Endothelial cell of umbilical vein (primary cell): ENCODE data around the gene MACROD2. TPM values are rescaled to one million over a fixed set of nuclear protein-coding genes. Genes with fewer than 3 reads are reported as not detected.

ENCODE experiments used
- BruUV-seq: library from RNA; stranded (reverse); fragments of 400-500 nt; replicated peaks from 2 replicates; lab custom pipeline; 2021; lab: Mats Ljungman, UMichigan
- CTCF ChIA-PET: fragments of 300-600, 350-600 bp; sonication (Branson Sonifier 250); formaldehyde crosslinking; loops from one replicate; lab custom pipeline; 2021; ENCODE audit warnings: antibody characterized with exemption, inconsistent platforms; lab: Charles Lee
- POLR2A ChIA-PET: fragments of 300-600, 350-600 bp; sonication (Branson Sonifier 250); formaldehyde crosslinking; loops from one replicate; lab custom pipeline; 2021; ENCODE audit warnings: antibody characterized with exemption, inconsistent platforms; lab: Charles Lee
- DNase-seq: peaks from one replicate; pipeline ENCODE4 v3.0.0-alpha.2; 2011; ENCODE audit warnings: low read depth, low spot score
- FAIRE-seq: peaks from 2 replicates; lab custom pipeline; 2011; peaks lifted over from hg19 to GRCh38; lab: Jason Lieb, UNC
- H2AFZ ChIP-seq: 2 replicates; pipeline ENCODE4 v1.6.0; 2012; ENCODE audit warnings: low read depth, low read length, control low read depth, inconsistent platforms
- H3K27ac ChIP-seq: 2 replicates; pipeline ENCODE4 v1.5.1; 2011; ENCODE audit warnings: low read depth, mild to moderate bottlenecking, control low read depth, low read length, moderate library complexity; ENCODE audit not compliant: insufficient read depth
- H3K27me3 ChIP-seq, 2 experiments: 2 replicates each; pipeline versions ENCODE4 v1.6.0 to v1.6.1; 2011; ENCODE audit warnings: low read length in 2 of 2, mixed read lengths in 1 of 2; ENCODE audit not compliant: control insufficient read depth in 2 of 2, insufficient read depth in 2 of 2
- H3K36me3 ChIP-seq, 2 experiments: 2 replicates in 1 of 2; 3 replicates in 1 of 2; pipeline ENCODE4 v1.5.1; 2011; ENCODE audit warnings: low read length in 2 of 2, mild to moderate bottlenecking in 1 of 2, moderate library complexity in 1 of 2; ENCODE audit not compliant: control insufficient read depth in 2 of 2, insufficient read depth in 2 of 2; ENCODE audit errors: extremely low read depth in 1 of 2
- H3K4me1 ChIP-seq: 3 replicates; pipeline ENCODE4 v1.5.1; 2011; ENCODE audit warnings: mild to moderate bottlenecking, low read length; ENCODE audit not compliant: control insufficient read depth, insufficient read depth; ENCODE audit errors: extremely low read depth
- H3K4me2 ChIP-seq: 2 replicates; pipeline ENCODE4 v1.6.1; 2011; ENCODE audit warnings: low read length, control low read depth, mixed read lengths; ENCODE audit not compliant: insufficient read depth
- H3K4me3 ChIP-seq, 3 experiments: fragments of 200-600 bp in 1 of 3; sonication (generic), shearing (Covaris generic) in 1 of 3; replicated peaks in 1 of 3; 2 replicates each; pipeline ENCODE4 v1.5.1; 2011 to 2016; ENCODE audit warnings: control low read depth in 3 of 3, low read length in 3 of 3, mild to moderate bottlenecking in 2 of 3, inconsistent platforms in 1 of 3, low read depth in 1 of 3, moderate library complexity in 1 of 3; ENCODE audit not compliant: insufficient read depth in 1 of 3
- H3K79me2 ChIP-seq: 2 replicates; pipeline ENCODE4 v1.6.0; 2012; ENCODE audit warnings: low read length, inconsistent platforms; ENCODE audit not compliant: control insufficient read depth, insufficient read depth
- H3K9ac ChIP-seq: replicated peaks from 2 replicates; pipeline ENCODE3; 2011; ENCODE audit warnings: low read length, control low read depth; ENCODE audit not compliant: insufficient read depth; ENCODE audit errors: extremely low read depth
- H3K9me1 ChIP-seq: replicated peaks from 3 replicates; pipeline ENCODE4 v1.6.0; 2011; ENCODE audit warnings: mild to moderate bottlenecking, low read length; ENCODE audit not compliant: control insufficient read depth, insufficient read depth; ENCODE audit errors: extremely low read depth
- H3K9me3 ChIP-seq: replicated peaks from 2 replicates; pipeline ENCODE4 v1.5.1; 2012; ENCODE audit warnings: low read length, inconsistent platforms; ENCODE audit not compliant: control insufficient read depth, insufficient read depth
- H4K20me1 ChIP-seq: replicated peaks from 2 replicates; pipeline ENCODE3; 2011; ENCODE audit warnings: mild to moderate bottlenecking, low read length; ENCODE audit not compliant: control insufficient read depth, insufficient read depth; ENCODE audit errors: extremely low read depth
- EZH2 ChIP-seq: IDR thresholded peaks from 2 replicates; pipeline ENCODE4 v1.6.1; 2012; ENCODE audit warnings: borderline replicate concordance, low read depth, mild to moderate bottlenecking, moderate library complexity, low read length, inconsistent platforms; ENCODE audit not compliant: severe bottlenecking
- FOS ChIP-seq: IDR thresholded peaks from 2 replicates; pipeline ENCODE4 v1.6.1; 2011; ENCODE audit warnings: mild to moderate bottlenecking, low read length, moderate library complexity, borderline replicate concordance; ENCODE audit not compliant: insufficient read depth
- GATA2 ChIP-seq: IDR thresholded peaks from 2 replicates; pipeline ENCODE4 v1.7.0; 2011; ENCODE audit warnings: low read depth, mild to moderate bottlenecking, moderate library complexity, mixed read lengths, low read length; ENCODE audit not compliant: insufficient read length, insufficient read depth
- JUN ChIP-seq: IDR thresholded peaks from 2 replicates; pipeline ENCODE4 v1.6.1; 2011; ENCODE audit warnings: borderline replicate concordance, low read depth; ENCODE audit not compliant: insufficient read length, insufficient read depth
- MYC ChIP-seq: IDR thresholded peaks from one replicate; pipeline ENCODE4 v1.6.1; 2011; ENCODE audit warnings: mild to moderate bottlenecking, low read depth, low read length
- POLR2A ChIP-seq: IDR thresholded peaks from 2 replicates; pipeline ENCODE4 v1.6.1; 2012; ENCODE audit warnings: low read depth, mild to moderate bottlenecking, control low read depth, low read length
- POLR2AphosphoS5 ChIP-seq: IDR thresholded peaks from 2 replicates; pipeline ENCODE4 v1.6.1; 2012; ENCODE audit warnings: low read depth, mild to moderate bottlenecking, control low read depth, low read length, moderate library complexity; ENCODE audit not compliant: insufficient read depth
- dilution Hi-C: fragments of 300-500 bp; cut with MboI; formaldehyde crosslinking; loops from one replicate; pipeline ENCODE4 v1.15.0; 2019; ENCODE audit warnings: low sequenced_read_pairs; ENCODE audit not compliant: extremely low pct_ligation_motif_present
- intact Hi-C: fragments of 100-400 bp; cut with micrococcal nuclease; formaldehyde crosslinking; loops from one replicate; pipeline ENCODE4 v1.10.0; 2022
- polyA plus RNA-seq, 4 experiments: library from polyadenylated mRNA; depleted of rRNA in 3 of 4; stranded (reverse) in 3 of 4; unstranded in 1 of 4; fragments of >200 nt; gene quantifications; 2 replicates each; pipeline versions ENCODE4 v1.2.1 to v1.2.3, GENCODE V29; 2011 to 2012; ENCODE audit warnings: missing spikeins in 1 of 4
- total RNA-seq: library from RNA; stranded (reverse); gene quantifications from 2 replicates; pipeline ENCODE4 v1.2.3, GENCODE V29; 2021
- TF ChIP-seq, protein P1 (sequence below), 2 donors: IDR thresholded peaks; 1 replicate in 1 of 2; 2 replicates in 1 of 2; pipeline ENCODE4 v1.5.1; 2011; ENCODE audit warnings: low read length in 2 of 2, mild to moderate bottlenecking in 2 of 2, moderate library complexity in 2 of 2, control low read depth in 1 of 2, inconsistent platforms in 1 of 2, low read depth in 1 of 2; ENCODE audit not compliant: insufficient read depth in 1 of 2; ENCODE audit errors: extremely low read depth in 1 of 2
- TF ChIP-seq, protein P2 (sequence below): IDR thresholded peaks from 2 replicates; pipeline ENCODE4 v1.6.1; 2011; ENCODE audit not compliant: insufficient read depth, insufficient read length

The MACROD2 gene
- total and polyA plus RNA-seq, 2 donors (not counting 3 experiments of a cell fraction or from before 2014, with no cell fraction given) = 0.11 to 0.73 TPM

DNA sequence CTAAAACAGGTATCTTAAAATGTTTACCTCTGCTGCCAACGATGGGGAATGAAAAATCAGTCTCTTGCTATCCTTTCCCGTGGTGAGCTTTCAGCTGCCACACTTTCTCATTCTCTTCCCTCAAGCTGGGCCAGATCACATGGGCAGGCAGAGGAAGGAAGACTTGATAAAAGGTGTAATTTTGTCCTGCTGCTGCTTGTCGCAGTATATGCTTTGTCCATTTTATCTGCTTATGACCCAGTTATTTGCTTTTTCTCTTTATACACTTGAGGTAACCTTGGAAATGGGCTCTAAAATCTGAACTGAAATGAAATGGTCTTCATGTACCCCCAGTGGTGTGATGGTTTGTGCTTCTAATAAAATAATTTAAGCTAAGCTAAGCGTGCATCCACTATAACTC lies 1038.0 kb downstream of the MACROD2 start:
- H4K20me1 ChIP-seq = no peaks in the 10 kb centered on the region
- intact Hi-C loops = no loop called here
- H3K4me3 ChIP-seq = no peak overlapping the region
- H3K4me1 ChIP-seq = no peaks in the 10 kb centered on the region
- ChIA-PET POLR2A (no interaction called here), CTCF (no interaction called here)
- FAIRE-seq (no peak), DNase-seq (no peak)
- dilution Hi-C loops = no loop called here
- H3K9me3 ChIP-seq = no peaks in the 10 kb centered on the region
- no peaks in the 10 kb centered on the region for H3K27me3 ChIP-seq
- no peaks in the 10 kb centered on the region for H3K36me3 ChIP-seq
- BruUV-seq = no TSS peak
- no peaks in the 10 kb centered on the region for H3K79me2 ChIP-seq
- TF ChIP-seq JUN = no peak
- TF ChIP-seq POLR2AphosphoS5 = no peak
- H3K9ac ChIP-seq = no peak overlapping the region
- H2AFZ ChIP-seq = no peak overlapping the region
- no peak overlapping the region for H3K4me2 ChIP-seq
- H3K9me1 ChIP-seq = no peaks in the 10 kb centered on the region
- no peak overlapping the region for H3K27ac ChIP-seq

DNA sequence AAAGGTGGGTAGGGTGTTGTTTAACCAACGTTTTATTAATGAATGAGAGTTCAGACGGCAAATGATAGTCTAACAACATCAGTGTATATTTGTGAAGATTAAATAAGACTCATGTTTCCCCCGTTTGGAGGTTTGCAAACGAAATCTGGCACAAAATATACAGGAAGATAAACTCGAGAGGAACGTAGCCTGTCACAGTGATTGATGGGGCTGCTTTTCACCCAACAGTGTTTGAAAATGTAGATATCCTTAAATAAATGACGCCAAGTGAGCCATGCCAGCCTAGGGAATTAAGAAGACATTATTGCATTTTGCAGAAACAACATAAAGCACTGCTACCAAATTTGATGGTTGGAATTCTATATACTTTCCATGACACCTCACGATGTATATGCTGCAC lies 1038.6 kb downstream of the MACROD2 start:
- Histone ChIP-seq H3K36me3 (no peaks in the 10 kb centered on the region), H4K20me1 (no peaks in the 10 kb centered on the region), H2AFZ (no peak overlapping the region), H3K27me3 (no peaks in the 10 kb centered on the region), H3K9me3 (no peaks in the 10 kb centered on the region), H3K79me2 (no peaks in the 10 kb centered on the region), H3K4me3 (no peak overlapping the region), H3K4me1 (no peaks in the 10 kb centered on the region), H3K9me1 (no peaks in the 10 kb centered on the region), H3K4me2 (no peak overlapping the region), H3K27ac (no peak overlapping the region), H3K9ac (no peak overlapping the region)
- intact Hi-C loops (no loop called here), dilution Hi-C loops (no loop called here)
- TF ChIP-seq GATA2 (no peak), JUN (no peak), POLR2AphosphoS5 (no peak), POLR2A (no peak), FOS (no peak), MYC (no peak), EZH2 (no peak)
- TF ChIP-seq, protein P1, sequence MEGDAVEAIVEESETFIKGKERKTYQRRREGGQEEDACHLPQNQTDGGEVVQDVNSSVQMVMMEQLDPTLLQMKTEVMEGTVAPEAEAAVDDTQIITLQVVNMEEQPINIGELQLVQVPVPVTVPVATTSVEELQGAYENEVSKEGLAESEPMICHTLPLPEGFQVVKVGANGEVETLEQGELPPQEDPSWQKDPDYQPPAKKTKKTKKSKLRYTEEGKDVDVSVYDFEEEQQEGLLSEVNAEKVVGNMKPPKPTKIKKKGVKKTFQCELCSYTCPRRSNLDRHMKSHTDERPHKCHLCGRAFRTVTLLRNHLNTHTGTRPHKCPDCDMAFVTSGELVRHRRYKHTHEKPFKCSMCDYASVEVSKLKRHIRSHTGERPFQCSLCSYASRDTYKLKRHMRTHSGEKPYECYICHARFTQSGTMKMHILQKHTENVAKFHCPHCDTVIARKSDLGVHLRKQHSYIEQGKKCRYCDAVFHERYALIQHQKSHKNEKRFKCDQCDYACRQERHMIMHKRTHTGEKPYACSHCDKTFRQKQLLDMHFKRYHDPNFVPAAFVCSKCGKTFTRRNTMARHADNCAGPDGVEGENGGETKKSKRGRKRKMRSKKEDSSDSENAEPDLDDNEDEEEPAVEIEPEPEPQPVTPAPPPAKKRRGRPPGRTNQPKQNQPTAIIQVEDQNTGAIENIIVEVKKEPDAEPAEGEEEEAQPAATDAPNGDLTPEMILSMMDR (IDR thresholded peaks at IDR 0.05; ENCODE audit: extremely low read depth in 1 of 2, insufficient read depth in 1 of 2, low read depth in 1 of 2, low read length in 2 of 2) = no peak
- TF ChIP-seq, protein P2, sequence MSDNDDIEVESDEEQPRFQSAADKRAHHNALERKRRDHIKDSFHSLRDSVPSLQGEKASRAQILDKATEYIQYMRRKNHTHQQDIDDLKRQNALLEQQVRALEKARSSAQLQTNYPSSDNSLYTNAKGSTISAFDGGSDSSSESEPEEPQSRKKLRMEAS = no peak
- DNase-seq (no peak), FAIRE-seq (no peak)
- POLR2A ChIA-PET = no interaction called here
- CTCF ChIA-PET = no interaction called here
- no TSS peak for BruUV-seq
